Measurements from ENCODE around the gene SOCS1.

The SOCS1 gene

DNA sequence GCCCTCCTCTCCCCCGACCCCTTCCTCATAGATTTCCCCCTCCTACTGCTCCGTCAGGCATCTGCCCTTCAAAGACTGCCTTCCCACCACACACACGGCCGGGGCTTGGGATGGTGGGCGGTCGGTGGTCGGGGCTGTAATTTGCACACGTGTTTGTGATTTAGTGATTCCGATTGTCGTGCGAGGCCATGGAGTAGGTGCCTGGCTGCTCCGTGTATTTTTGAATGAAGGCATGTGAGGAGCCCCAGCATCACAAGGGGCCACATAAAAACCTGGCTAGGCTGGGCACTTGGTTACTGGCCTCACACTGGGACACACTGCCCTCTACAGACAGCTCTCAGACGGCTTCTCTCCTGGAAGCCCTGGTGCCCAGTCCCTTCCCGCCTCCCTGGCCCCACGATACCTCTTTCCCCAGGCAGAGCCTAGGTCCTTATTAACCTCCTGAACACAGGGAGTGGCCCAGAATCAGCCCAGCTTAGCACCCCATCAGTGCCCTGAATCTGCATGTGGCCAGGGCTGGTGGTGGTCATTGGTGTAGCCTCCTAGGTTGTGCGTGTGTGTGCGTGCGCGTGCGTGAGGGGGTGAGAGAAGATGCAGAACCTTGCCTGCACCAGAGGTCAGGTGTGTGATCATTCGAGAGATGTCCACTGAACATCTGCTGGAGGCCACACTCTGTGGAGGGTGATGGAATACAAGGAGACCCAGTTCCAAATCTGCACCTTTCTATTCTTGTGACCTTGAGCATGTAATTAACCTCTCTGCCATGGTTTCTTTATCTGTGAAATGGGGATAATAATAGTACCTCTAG lies 1.3 kb upstream of the SOCS1 start:
- peak overlapping the region; percentile 73 for H3K4me3 ChIP-seq (ENCODE audit: low read length)
- TF ChIP-seq, protein P1, sequence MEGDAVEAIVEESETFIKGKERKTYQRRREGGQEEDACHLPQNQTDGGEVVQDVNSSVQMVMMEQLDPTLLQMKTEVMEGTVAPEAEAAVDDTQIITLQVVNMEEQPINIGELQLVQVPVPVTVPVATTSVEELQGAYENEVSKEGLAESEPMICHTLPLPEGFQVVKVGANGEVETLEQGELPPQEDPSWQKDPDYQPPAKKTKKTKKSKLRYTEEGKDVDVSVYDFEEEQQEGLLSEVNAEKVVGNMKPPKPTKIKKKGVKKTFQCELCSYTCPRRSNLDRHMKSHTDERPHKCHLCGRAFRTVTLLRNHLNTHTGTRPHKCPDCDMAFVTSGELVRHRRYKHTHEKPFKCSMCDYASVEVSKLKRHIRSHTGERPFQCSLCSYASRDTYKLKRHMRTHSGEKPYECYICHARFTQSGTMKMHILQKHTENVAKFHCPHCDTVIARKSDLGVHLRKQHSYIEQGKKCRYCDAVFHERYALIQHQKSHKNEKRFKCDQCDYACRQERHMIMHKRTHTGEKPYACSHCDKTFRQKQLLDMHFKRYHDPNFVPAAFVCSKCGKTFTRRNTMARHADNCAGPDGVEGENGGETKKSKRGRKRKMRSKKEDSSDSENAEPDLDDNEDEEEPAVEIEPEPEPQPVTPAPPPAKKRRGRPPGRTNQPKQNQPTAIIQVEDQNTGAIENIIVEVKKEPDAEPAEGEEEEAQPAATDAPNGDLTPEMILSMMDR (IDR thresholded peaks at IDR 0.05; ENCODE audit: insufficient read depth, low read depth, low read length, missing control alignments), result peak; percentile 80
- peak; percentile 85 for DNase-seq (ENCODE audit: low read depth)

DNA sequence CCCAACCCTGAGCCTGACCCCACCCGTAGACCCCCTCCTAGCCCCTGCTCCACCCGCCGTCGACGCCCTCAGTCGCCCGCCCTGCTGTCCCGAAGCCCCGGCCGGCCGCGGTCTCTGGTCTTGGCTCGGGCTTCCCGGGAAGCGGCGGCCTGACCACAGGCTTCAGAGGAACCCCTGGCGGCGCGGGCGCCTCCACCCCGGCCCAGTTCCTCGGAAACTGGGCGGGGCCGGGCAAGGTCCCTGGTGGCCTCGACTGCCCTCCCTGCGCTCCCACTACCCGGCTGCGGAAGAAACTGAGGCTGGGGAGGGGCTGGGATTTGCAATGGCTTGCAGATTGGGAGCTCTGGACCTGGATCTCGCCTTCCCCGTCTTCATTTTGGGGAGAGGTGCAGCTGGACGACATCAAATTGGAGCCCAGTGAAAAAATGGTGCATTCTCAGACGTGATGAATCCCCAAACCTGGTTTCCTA lies 692 bp upstream of the SOCS1 start:
- TF ChIP-seq, protein P1 (IDR thresholded peaks at IDR 0.05; ENCODE audit: insufficient read depth, low read depth, low read length, missing control alignments), result no peak
- H3K4me3 ChIP-seq (ENCODE audit: low read length), result peak overlapping the region; percentile 73
- no peak for DNase-seq (ENCODE audit: low read depth)

DNA sequence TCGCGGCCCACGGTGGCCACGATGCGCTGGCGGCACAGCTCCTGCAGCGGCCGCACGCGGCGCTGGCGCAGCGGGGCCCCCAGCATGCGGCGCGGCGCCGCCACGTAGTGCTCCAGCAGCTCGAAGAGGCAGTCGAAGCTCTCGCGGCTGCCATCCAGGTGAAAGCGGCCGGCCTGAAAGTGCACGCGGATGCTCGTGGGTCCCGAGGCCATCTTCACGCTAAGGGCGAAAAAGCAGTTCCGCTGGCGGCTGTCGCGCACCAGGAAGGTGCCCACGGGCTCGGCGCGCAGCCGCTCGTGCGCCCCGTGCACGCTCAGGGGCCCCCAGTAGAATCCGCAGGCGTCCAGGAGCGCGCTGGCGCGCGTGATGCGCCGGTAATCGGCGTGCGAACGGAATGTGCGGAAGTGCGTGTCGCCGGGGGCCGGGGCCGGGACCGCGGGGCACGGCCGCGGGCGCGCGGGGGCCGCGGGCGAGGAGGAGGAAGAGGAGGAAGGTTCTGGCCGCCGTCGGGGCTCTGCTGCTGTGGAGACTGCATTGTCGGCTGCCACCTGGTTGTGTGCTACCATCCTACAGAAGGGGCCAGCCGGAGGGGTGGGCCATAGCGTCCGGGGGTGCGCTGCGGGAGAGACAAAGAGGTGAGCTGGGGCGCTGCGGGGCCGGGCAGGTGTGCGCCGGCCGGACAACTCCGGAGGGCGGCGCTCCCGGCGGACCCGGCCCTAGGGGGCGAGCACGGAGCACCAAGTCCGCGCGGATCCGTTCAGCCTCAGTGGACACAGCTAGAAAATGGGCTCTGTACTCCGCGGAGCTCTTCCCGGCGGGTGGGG lies 879 bp downstream of the SOCS1 start:
- TF ChIP-seq, protein P1 (IDR thresholded peaks at IDR 0.05; ENCODE audit: insufficient read depth, low read depth, low read length, missing control alignments), result no peak
- peak overlapping the region; percentile 53 for H3K4me3 ChIP-seq (ENCODE audit: low read length)
- peak; percentile 63 for DNase-seq (ENCODE audit: low read depth)

DNA sequence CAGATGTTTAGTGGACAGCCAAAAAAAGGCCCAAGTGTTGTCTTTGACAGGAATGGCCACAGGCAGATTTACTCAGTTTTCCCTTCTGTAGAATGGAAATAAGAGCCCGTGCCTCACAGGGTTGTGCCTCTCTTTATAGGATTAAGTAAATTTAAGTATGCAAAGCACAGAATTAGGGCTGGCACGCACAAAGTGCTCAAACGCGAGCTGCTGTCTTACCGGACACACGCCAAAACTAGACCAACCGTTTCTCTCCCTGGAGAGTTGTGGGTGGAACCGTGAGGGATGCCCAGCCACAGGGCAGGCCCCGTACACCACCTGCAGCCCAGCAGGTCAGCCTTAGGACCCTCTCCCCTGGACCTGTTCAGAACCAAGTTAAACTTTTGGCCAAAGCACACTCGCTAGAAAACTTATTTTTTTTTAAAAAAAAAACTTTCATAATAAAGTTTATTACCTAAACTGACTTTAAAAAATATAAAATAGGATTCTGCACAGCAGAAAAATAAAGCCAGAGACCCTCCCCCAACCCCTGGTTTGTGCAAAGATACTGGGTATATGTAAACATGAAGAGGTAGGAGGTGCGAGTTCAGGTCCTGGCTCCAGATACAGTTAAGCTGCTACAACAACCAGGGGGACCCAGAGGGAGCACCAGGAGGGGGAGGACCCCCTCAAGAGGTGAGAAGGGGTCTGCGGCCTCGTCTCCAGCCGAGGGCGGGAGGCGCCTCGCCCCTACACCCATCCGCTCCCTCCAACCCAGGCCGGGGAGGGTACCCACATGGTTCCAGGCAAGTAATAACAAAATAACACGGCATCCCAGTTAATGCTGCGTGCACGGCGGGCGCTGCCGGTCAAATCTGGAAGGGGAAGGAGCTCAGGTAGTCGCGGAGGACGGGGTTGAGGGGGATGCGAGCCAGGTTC lies 1.8 kb downstream of the SOCS1 start:
- peak overlapping the region; percentile 29 for H3K4me3 ChIP-seq (ENCODE audit: low read length)
- TF ChIP-seq, protein P1 (IDR thresholded peaks at IDR 0.05; ENCODE audit: insufficient read depth, low read depth, low read length, missing control alignments), result no peak
- DNase-seq (ENCODE audit: low read depth), result no peak

DNA sequence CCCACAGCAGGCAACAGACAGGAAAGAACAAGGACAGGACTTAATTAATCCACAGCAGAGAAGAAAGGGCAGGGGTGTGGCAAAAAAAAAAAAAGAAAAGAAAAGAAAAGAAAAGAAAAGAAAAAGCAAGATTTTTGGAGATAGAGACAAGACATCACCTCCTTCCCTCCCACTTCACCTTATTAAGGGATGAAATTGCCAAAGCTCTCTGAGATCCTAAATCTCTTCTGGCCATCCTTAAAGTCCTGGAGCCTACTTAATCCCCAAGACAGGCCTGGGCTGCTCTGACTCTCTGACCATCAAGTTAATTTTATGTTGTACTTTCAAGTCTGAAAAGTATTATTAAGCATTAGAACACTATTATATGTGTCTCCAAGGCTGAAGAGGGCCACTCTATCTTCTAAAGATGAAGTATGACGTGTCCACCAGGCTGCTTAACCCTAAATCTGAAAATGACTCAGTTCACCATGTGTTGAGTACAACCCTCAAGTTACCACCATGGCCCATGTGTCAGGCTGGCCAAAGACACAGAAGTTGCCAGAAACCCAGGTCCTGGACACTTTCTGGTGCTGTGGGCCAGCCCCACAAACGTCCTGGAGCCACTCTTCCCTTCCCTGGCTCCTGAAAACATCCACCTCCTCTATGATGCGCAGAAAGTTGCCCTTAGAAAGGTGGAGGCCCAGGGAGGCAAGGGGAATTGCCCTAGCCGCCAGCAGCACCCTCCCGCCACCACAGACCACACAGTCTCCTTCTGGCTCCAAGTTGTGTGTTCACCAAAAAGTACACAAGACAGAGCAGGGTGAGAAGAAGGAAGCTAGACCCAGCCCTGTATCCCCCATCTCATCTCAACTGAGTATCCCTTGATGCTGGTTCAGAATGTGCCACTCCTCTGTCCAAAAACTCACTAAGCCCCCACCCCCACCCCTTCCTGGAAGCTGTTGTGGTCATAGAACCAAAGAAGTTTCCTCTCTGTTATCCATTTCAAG lies 2.7 kb downstream of the SOCS1 start:
- no peak for DNase-seq (ENCODE audit: low read depth)
- TF ChIP-seq, protein P1 (IDR thresholded peaks at IDR 0.05; ENCODE audit: insufficient read depth, low read depth, low read length, missing control alignments), result no peak
- no peak overlapping the region for H3K4me3 ChIP-seq (ENCODE audit: low read length)
